Fibroblast of skin of scalp (primary cell): Measurements from ENCODE around the gene GNGT2.

ENCODE experiments used
- DNase-seq: peaks from one replicate; pipeline ENCODE4 v3.0.0-alpha.2; 2013

Gene GNGT2

DNA sequence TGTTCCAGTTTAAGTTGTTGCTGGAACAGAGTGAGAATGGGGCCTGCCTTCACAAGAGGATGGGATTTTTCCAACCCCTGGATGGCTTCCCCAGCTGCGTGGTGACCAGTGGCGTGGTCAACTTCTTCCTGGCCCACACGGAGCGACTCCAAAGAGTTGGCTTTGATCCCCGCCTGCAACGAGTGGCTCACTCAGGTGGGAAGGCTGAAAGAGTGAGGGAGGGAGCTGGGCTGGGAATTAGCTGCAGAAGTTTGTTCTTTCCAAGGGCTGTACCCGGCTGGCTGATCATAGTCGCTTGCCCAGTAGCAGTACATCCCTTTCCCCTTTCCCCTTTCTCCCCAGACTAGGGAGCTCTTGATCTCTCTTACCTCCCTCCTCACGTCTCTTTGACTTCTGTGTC is 41.7 kb downstream of the GNGT2 start:
- no peak for DNase-seq

DNA sequence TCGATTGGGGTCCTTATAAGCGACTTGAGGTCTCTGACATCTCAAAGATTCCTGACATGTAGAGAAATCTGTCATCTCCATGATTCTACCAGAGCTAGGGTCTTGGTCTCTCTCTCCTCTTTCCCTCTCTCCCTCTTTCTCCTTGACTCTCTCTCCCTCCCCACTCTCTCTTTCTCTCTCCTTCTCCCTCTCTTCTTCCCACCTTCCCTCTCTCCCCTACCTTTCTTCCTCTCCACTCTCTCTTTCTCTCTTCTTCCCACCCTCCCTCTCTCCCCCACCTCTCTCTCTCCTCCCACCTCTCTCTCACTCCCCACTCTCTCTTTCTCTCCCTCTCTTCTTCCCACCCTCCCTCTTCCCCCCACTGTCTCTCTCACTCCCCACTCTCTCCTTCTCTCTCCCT is 45.2 kb downstream of the GNGT2 start:
- no peak for DNase-seq

DNA sequence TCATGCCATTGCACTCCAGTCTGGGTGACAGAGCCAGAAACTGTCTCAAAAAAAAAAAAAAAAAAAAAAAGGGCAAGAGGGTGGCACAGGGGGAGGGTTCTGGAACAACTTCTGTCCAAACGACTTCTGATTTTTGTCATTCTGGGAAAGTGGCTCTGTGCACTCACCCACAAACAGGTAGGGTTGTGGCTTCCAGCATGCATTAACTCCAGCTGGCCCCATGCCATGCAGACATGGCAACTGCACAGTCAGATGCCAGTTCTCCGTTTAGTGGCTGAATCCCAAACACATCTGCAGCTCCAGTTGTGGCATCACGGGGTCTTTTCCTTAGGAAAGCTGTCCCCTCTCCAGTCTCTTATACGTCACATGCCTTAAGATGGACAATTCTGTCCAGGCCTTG is 47.5 kb downstream of the GNGT2 start:
- no peak for DNase-seq

DNA sequence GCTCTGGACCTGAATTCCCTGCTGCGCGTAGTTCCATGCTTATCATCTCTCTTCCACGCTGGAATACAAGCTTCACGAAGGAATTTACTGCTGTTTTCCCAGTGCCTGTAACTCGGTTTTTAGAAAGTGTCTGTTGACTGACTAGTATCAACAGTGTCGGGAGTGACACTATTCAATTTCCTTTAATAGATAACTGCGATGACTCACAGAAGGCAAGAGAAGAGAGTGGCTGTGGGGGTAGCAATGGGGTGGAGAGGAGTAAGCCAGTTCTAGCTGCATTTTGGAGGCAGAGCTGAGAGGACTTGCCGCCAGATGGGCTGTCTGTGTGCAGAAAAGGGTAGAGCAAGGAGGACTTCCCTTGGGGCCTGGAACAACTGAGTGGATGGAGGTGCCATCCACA is 52.6 kb downstream of the GNGT2 start:
- peak; percentile 22 for DNase-seq

DNA sequence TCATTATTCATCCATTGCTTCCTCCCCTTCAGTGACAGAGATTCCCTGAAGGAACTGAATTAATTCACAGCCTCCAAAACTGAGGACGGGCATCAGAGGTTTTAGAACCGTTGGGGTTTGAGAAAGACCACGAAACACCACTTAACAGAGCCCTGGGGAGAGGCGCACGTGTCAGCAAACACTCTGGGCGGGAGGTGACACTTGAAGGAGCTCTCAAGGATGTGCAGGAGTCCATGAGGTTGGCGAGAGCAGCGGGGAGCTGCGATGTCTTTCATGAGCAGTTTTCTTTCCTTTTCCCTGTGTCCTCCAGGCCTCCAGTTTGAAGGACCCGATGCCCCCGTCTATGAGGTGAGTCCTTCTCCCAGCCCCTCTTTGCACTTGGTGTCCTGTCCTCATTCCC is 54.1 kb downstream of the GNGT2 start:
- DNase-seq: no peak
